GM12873 (cell line): Measurements from ENCODE around the gene GREB1.

Source experiments
- TF ChIP-seq, protein P1 (sequence below): IDR thresholded peaks from 2 replicates; pipeline ENCODE4 v1.5.1; 2012; ENCODE audit warnings: low read depth, mild to moderate bottlenecking, moderate library complexity, low read length, control low read depth; ENCODE audit not compliant: insufficient read depth; ENCODE audit errors: missing control alignments

GREB1 gene

DNA sequence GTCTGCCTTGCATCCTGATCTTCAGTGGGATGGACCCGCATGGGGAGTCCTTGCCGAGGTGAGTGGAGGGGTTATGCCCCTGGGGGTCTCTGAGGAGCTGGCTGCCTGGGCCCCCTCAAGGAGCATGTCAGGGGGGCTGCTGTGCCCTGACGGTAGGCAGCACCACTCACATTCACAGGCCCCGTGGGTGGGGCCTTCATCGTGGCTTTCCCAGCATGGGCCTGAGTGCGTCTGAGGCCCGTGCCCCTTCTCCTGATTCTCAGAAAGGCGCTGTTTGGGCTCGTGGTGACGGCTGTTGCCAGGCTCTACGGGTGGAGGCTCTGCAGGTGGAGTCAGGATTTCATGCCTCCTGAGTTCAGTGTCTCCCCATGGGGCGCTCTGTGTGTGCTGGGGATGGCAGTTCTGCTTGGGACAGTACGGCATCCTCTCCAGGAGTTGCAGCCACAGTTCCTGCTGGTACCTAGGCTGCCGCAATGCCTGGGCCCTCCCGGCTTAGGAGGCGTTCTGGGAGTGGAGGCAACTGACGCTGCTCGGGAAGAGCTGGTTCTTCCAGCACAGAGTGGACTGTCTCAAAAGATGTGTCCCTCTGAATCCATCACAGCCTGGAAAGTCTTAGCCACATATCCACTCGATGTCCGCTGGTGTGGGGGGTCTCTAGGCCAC lies 78.8 kb downstream of the GREB1 start:
- TF ChIP-seq, protein P1, sequence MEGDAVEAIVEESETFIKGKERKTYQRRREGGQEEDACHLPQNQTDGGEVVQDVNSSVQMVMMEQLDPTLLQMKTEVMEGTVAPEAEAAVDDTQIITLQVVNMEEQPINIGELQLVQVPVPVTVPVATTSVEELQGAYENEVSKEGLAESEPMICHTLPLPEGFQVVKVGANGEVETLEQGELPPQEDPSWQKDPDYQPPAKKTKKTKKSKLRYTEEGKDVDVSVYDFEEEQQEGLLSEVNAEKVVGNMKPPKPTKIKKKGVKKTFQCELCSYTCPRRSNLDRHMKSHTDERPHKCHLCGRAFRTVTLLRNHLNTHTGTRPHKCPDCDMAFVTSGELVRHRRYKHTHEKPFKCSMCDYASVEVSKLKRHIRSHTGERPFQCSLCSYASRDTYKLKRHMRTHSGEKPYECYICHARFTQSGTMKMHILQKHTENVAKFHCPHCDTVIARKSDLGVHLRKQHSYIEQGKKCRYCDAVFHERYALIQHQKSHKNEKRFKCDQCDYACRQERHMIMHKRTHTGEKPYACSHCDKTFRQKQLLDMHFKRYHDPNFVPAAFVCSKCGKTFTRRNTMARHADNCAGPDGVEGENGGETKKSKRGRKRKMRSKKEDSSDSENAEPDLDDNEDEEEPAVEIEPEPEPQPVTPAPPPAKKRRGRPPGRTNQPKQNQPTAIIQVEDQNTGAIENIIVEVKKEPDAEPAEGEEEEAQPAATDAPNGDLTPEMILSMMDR: no peak

DNA sequence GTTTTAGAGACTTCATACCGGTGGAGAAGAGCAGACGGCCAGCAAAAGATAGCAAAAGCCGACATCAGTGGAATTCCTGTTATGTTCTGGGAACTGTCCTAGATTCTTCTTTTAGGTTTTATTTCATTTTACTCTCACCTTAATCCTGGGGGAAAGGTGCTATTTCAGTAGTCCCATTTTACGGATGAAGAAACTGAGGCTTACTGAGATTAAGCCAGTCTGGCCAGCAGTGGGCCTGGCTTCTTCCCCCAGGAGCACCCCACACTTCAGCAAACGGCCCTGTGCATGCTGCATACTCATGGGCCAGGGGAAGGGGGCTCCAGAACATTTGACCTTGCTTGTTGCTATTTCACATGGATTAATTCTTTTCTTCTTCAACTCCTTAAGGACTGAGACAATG lies 79.5 kb downstream of the GREB1 start:
- TF ChIP-seq, protein P1: no peak

DNA sequence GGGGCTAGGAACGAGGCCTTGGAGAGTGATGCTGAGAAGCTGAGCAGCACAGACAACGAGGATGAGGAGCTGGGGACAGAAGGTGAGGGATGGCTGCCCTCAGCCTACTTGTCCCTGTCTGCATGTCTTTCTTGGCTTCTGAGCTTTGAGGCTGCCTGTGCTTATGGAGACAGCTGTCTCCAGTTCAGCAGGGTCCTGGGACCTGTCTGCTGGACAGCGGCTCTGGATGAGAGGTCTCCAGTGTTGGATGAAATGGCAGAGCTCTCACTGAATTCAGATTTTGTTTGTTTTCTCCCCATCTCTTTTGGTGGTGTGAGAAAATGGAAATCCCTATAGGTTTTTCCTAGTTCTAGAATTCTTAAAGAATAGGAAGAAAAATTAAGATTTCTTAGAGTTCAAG lies 81.4 kb downstream of the GREB1 start:
- TF ChIP-seq, protein P1: no peak

DNA sequence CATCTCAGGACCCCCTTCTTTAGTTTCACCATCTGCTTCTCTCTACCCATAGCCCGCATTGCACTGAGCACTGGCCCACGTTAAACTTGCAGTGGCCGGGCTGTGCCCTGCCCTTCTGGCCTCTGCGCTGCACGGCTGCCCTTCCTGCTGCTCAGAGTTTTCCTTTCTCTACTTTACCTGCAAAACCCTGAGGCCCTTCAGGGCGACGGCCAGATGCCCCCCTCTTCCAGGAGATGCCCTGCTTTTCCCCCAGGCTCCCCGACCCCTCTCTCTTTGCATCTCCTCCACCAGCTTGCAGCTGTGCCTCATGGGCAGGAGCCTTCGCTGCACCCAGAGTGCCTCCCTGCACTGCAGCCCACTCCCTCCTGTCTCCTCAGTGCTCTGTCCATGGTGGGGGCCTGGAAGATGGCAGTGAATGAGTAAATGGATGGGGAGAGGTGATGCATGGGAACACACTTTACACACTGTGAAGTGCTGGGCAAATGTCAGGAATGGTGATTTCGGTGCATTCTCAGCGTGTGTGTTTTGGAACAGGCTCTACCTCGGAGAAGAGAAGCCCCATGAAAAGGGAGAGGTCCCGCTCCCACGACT lies 82.3 kb downstream of the GREB1 start:
- TF ChIP-seq, protein P1: no peak

DNA sequence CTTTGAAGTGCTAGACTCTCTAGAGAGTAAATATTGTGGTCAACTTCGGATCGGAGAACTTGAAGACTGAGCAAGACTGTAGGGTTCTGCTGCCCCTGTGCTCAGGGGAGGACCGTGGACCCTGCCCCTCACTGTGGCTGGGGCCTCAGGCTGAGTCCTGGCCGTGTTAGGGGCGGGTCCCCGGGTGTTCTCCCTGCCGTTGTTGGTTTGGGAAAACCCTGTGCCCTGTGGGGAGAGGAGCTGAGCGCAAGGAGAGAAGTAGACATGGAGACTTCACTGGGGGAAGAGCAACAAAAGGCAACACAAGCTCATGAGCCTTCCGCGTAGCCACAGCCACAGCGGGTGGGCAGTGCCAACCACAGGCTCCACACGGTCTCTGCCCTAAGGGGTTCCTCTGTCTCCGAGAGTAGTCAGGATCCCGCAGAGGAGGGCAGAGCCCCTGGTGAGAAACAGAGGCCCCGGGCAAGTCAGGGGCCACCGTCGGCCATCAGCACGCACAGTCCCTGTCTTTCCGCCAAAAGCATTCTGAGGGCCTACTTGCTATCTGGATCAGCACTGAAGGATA lies 83.1 kb downstream of the GREB1 start:
- TF ChIP-seq, protein P1: no peak

DNA sequence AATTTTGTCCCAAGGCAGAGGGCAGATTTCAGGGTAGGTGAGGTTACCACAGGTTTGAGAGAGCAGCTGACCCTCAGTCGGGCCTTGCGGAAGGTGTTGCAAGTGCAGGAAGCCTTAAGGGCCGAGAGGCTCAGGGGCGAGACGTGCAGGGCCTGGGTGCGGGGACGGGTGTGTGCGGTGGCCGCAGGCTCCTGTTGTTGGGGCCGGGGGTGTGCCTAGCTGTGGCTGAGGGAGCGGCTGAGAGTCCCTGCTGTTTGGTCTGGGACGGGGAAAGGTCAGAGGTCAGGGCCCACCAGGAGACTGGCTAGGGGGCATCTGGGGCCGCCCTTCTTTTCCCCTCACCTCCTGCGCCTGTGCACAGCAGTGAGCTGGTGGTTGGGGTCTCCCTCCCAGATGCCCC lies 83.7 kb downstream of the GREB1 start:
- TF ChIP-seq, protein P1: no peak

DNA sequence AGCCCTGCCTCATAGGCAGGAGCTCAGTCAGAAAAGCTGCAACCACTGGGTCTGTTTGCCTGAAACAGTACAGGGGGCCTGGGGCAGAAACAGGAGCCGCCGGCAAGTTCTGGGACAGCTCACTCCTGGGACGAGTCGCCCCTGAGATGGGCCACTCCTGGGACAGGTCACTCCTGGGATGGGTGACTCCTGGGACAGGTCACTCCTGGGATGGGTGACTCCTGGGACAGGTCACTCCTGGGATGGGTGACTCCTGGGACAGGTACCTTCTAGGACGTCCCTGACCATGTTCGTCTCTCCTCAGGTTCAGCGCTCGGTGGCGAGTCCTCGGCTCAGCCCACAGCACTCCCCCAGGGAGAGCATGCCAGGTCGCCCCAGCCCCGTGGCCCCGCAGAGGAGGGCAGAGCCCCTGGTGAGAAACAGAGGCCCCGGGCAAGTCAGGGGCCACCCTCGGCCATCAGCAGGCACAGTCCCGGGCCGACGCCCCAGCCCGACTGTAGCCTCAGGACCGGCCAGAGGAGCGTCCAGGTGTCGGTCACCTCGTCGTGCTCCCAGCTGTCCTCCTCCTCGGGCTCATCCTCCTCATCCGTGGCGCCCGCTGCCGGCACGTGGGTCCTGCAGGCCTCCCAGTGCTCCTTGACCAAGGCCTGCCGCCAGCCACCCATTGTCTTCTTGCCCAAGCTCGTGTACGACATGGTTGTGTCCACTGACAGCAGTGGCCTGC lies 84.3 kb downstream of the GREB1 start:
- TF ChIP-seq, protein P1: no peak
